NCI-H2196 treated with DMSO at 0.1 percent for 48 hours (cell line): ENCODE results near the gene GSG1L.
"Not testable (repeated sequence)": the region's sequence is repeated elsewhere in the genome, so short reads cannot be mapped to it uniquely, and the experiment has no call there.

Source experiments
- DNase-seq: peaks from one replicate; lab custom pipeline; 2025; ENCODE audit not compliant: unreplicated experiment; lab: John Stamatoyannopoulos, UW

Gene GSG1L

GRCh38 chr16:27984121-27984520, 79.4 kb downstream of the GSG1L start:
- DNase-seq = no peak

- no peak for DNase-seq
Measured at GRCh38 chr16:27983244-27983643, 80.3 kb downstream of the GSG1L start.

DNA sequence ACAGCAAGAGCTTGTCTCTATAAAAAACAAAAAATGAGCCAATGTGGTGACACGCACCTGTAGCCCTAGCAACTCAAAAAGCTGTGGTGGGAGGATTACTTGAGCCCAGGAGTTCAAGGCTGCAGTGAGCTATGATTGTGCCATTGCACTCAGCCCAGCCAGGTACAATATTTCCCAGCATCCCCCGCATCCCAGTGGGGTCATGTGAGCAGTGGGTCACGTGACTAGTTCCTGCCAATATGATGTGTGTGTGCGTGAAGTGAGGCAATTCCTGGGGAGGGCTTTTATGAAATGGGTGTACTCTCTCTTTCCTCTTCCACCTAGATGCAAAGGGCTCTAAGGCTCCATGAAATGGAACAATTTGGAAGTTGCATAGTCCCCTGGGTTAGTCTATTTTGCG, 81.3 kb downstream of the GSG1L start:
- no peak for DNase-seq

DNA sequence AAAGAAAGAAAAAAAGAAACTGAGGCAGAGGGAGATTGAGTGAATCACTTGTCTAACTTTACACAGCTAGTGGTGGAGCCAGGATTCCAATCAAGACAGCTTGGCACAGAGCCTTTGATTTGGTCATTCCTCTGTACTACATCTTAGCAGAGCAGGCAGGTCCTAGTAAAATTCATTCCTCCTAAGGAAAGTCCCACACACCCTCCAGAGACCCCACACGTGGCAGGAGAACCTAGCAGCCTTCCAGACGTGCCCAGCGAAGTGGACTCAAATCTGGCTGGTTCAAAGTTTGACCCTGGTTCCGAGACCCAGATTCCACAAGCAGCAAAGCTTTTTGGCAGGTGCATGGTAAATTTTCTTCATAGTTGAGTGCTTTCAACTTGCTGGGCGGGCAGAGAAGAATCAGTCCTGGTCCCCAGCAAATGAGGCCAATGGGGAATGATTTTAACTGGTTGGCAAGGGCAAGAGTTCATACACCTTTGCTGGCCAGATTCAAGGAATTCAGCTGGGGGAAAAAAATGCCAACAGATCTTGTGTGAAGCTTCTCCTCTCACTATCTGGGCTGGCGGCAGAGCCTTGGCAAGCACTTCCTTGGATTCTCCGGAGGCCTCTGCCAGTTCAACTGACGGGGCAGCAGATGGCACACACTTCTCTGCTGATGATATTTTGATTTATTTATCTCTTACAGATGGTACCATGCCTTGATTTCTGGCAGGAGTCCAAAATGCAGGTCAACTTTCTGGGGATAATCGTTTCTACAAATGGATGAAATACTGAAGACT, 82.4 kb downstream of the GSG1L start:
- DNase-seq = no peak

DNA sequence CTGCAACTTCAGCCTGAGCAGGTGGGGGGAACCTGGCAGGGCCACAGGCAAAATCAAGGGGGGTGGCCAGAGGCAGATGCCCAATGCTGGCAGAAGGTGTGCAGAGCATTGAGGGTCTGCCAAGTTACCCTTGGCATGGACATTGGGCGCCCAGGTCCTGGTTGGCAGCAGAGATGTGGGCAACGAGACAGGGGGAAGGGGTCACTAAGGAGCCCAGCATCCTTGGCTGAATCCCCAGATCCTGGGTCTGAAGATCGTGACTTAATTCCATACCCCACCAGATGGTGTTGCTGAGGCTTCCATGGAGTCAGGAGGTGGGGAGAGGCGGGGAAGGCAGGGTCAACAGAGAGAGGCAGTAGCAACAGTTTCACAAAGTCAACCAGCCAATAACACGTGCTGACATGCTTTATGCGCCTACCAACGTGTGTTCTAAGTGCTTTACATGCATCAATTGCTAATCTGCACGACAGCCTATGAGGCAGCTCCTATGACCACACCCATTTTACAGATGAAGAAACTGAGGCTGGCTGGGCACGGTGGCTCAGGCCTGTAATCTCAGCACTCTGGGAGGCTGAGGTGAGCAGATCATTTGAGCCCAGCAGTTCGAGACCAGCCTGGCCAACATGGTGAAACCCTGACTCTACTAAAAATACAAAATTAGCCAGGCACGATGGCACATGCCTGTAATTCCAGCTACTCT, 83.3 kb downstream of the GSG1L start:
- DNase-seq = no peak

GRCh38 chr16:27979668-27980067, 83.8 kb downstream of the GSG1L start:
- not testable (repeated sequence) for DNase-seq

GRCh38 chr16:27978876-27979275, 84.6 kb downstream of the GSG1L start:
- DNase-seq = no peak

GRCh38 chr16:27977966-27978365, 85.5 kb downstream of the GSG1L start:
- no peak for DNase-seq

GRCh38 chr16:27976990-27977389, 86.5 kb downstream of the GSG1L start:
- no peak for DNase-seq

GRCh38 chr16:27974896-27975540, 88.5 kb downstream of the GSG1L start:
- no peak for DNase-seq

DNA sequence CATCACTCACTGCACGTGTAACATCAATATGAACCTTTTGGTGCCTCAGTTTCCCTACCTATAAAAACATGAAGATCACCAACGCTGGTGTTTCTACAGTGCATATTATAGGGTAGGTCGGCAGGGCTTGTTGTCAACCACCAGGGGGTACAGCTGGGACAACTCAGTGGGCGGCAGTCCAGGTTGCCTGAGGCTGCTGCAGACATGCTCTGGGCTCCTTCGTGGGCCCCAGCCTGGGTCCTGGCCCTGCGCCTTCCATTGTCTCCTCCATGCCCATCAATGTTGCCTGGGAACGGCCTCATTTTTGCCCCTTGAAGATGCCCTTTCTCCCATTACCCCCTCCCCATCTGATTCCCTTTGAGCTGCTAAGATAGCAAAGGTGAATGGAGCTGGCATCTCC, 89.8 kb downstream of the GSG1L start:
- no peak for DNase-seq

- no peak for DNase-seq
Measured at GRCh38 chr16:27972500-27972899, 91.0 kb downstream of the GSG1L start.

- no peak for DNase-seq
Measured at GRCh38 chr16:27969574-27969973, 93.9 kb downstream of the GSG1L start.

GRCh38 chr16:27967169-27967568, 96.3 kb downstream of the GSG1L start:
- no peak for DNase-seq

DNA sequence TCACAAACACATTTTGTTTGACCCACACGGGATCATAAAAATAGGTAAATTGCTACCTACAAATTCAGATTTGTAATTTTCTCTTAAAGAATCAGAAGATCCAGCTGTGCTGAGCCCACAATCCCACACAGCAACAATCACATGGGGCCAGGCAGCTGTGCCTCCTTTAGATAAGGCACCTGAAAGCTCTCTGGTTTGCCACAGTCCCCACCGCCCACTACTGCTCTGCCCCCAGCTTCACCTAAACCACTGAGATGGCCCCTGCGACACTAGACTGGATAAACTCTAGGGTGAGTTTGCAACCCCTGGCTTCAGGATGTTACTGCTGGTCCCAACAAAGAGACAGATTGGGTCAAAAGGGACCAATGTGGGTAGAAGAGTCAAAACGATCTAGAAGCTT, 96.8 kb downstream of the GSG1L start:
- DNase-seq = no peak

GRCh38 chr16:27965801-27966200, 97.7 kb downstream of the GSG1L start:
- DNase-seq = no peak

GRCh38 chr16:27963471-27963965, 100.0 kb downstream of the GSG1L start:
- DNase-seq = no peak

- DNase-seq = no peak
Measured at GRCh38 chr16:27962197-27962596, 101.3 kb downstream of the GSG1L start.

DNA sequence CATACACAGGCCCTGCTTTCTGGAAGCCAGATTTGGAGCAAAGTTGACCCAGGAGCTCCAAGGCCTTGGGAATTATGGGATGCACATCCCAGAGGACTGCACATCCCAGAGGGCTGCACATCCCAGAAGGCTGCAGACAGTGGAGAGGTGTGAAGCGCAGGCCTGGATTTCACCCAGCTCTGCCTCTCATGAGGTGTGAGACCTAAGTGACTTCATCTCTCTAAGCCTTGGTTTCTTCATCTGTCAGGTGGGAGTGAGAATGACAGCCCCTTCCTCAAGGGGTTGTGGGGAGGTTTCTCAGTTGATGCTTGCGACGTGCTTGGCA, 102.3 kb downstream of the GSG1L start:
- DNase-seq = no peak

GRCh38 chr16:27960619-27961295, 102.8 kb downstream of the GSG1L start:
- no peak for DNase-seq

DNA sequence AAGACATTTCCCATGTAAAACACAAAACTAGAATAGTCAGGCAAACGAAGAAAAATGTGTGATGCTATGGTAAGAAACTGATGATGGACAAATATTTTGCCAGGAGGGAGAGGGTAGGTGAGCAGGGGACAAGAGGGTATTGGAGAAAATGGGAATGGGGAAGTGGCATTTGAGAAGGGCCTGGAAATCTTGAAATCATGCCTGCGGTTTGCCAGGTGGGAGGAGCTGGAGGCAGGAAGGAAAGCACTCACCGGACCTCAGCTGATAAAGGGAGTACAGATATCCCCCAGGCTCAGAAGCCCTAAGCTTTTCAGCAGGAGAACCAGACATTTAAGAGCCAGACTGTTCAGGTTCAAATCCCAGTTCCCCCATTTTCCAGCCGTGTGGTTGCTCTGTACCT, 103.6 kb downstream of the GSG1L start:
- DNase-seq = no peak

- no peak for DNase-seq
Measured at GRCh38 chr16:27954191-27954590, 109.3 kb downstream of the GSG1L start.
